GM21515 (cell line): ENCODE measurements around the gene MYO18A.

Experiments used
- ATAC-seq: cut with Tn5 transposase; IDR thresholded peaks from one replicate; pipeline ENCODE4 v1.9.1; 2021; ENCODE audit not compliant: unreplicated experiment

The MYO18A gene

DNA sequence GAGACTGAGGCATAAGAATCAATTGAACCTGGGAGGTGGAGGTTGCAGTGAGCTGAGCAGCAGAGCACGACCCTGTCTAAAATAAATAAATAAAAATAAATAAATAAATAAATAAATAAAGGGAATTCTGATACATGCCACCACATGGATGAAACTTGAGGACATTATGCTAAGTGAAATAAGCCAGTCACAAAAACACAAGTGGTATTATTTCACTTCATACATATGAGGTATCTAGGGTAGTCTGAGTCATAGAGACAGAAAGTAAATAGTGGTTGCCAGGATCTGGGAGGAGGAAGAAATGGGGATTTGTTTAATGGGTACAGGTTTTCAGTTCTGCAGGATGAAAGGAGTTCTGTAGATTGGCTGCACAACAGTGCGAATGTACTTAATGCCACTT lies 120.9 kb downstream of the MYO18A start:
- no peak for ATAC-seq

DNA sequence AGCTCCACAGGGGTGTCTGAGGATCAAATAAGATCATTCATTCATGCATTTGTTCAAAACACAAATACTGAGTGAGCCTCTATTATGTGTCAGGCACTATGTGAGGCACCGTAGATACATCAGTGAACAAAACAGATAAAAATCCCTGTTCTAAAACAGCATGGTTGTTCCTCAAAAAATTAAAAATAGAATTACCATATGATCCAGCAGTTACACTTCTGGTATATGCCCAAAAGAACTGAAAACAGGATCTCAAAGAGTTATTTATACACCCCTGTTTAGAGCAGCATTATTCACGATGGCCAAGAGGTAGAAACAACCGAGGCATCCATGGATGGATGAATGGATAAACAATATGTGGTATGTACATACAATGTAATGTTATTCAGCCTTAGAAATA lies 121.8 kb downstream of the MYO18A start:
- no peak for ATAC-seq

DNA sequence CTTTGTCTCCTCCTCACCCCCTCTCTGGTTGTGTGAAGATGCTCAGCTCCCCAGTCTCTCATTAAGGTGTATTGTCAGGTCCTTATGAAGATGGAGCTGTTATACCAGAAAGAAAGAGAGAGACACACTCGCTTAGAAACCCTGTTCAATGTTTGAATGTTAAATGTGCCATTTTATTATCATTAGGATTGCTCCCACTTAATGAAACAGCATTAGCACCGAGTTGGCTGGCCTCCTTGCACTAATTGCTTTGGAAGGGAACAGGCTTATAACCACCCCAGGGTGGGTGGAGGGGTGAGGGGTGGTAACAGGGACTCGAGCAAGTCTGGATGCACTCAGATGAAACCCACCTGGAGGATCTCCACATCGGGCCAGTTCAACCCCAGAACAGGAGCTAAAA lies 122.8 kb downstream of the MYO18A start:
- ATAC-seq, result no peak

DNA sequence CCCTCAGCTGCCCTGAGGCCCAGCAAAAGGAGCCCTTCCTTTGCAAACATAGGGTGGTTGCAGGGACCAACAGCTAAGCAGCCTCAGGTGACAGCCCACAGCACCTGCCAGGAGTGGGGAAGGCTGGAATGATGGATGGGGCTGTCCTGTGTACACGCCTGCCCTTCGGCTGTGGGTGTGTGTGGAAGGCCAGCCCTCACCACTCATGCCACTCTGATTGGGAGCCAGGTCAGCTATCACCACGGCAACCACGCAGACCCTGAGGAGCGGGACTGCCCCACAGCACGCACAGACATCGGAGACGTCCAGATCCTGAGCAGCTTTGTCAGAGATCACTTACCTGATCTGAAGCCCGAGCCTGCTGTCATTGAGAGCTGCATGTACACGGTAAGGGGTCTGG lies 125.4 kb downstream of the MYO18A start:
- no peak for ATAC-seq

DNA sequence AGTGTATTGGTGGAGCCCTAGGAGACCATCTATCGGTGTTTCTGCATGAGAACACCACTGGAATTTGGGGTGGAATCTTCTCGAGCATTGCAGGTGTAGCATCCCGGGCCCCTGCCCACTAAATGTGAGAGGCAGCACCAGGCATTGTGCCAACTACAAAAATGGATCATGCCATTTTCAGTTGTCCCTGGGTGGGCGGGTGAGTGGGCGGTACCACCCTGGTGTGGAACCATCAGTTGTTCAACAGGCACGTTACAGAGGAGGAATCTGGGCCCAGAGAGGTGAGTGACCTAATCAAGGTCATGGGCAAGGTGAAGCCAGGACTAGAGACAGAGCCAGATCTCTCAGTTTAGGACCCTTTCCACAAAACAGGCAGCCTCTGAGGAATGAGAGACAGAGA lies 128.5 kb downstream of the MYO18A start:
- no peak for ATAC-seq

DNA sequence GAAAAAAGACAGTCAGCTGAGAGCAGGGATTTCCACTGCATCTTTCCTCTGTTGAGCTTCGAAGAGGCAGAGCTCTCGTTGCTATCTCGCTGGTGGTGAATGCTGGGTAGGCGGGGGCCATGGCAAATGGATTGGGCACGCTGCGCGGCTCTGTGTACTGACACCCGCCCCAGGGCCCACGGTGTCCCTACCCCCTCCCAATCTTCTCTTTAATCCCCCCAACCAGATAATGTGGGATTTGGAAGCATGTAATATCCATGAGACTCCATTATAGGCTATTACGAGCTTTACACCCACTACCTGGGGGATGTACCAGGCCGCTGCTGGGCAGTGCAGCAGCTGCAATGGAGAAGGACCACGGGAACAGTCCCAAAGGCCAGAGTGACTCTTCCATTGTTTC lies 129.0 kb downstream of the MYO18A start:
- no peak for ATAC-seq

DNA sequence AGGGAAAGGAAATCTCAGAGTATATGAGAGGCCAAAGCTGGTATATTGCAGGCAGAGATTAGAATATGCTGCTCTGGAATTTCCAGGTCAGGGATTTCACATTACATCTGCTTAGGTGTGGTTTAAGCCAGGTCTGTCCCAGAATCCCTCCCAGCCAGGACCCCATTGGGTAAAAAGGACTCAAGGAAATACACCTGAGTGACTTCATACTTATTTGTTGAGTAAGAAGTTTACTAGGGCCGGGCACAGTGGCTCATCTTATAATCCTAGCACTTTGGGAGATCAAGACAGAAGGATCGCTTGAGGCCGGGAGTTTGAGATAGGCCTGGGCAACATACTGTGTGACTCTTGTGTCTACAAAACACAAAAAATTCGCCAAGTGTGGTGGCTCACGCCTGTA lies 130.0 kb downstream of the MYO18A start:
- no peak for ATAC-seq

DNA sequence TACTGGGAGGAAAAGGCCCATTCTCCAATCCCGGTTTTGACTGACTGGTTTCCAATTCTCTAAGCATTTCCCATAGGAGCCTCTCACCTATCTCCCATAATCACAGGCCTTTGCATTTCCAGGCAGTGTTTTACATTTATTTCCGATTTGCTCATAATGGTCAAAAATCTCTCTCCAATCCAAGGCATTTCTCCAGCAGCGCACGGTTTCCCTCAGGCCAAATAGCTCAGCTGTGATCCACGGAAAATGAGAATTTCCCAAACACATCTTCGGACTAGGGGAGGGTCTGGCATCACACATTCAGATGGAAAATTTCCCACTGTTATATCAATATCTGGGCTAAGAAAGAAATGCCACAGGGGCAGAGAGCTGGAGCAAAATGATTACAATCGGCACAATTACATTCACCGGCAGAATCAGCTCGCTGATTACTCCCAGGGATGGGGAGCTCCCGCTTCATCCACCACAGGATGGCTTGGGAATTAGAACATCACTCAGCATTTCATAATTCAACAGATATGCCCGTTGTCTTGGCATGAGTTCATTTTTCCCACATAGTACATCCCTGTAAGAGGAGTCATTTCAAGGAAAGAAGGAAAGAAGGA lies 130.6 kb downstream of the MYO18A start:
- ATAC-seq, result no peak

DNA sequence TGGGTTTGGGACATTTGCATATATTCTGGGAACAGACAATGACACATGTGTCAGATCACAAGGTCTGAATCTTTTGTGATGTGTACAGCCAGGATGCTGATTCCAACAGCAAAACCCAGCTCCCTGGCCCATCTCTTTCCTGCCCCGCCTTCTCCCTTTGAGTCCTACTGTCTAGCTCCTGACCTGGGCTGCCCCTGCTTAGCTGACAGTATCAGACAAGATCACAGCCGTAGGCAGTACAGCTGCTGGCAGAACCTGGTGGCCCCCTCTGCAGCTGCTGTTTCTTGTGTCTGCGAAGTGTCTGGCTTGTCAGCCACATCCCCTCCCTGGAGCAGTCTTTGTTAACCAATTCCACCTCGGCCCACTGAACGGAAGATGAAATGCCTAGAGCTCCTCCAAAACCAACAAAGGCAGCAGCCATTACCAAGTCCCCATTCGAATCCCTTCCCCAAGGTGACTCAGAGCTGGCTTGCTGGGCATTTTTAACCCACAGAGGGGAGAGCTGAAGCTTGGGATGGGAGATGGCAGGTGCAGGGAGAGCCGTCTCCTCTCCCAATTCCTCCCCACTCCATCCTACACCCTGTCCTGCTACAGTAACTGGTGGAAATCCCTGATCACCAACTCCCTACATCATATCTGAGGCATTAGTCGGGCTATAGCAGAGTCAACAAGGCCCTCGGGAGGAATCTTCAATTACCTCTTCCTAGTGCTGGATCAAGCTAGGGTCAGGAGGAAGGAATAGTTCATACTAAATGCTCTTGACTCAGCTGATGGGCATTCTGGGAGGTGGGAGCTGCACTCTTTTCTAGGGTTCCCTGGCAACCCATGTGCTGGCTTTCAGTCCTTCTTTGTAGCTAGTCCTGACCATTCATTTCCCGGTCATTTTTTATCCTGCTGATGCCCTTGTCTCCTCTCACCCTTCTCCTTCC lies 131.5 kb downstream of the MYO18A start:
- no peak for ATAC-seq

DNA sequence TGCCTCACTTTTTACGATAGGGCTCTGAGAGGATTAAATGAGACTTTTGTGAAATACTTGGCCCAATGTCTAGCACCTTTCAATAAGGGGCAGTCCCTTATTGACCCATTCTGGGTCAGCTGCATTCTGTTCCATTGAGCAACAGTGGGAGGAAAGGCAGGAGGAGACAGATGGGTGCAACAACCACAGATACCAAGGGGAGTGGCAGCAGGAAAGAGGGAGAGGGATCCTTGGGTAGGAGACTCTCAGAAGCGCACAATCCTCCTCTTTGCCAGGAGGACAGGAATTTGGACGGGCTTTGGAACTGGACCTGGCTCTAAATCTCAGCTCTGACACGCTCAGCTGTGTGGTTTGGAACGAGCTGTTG lies 133.7 kb downstream of the MYO18A start:
- no peak for ATAC-seq

DNA sequence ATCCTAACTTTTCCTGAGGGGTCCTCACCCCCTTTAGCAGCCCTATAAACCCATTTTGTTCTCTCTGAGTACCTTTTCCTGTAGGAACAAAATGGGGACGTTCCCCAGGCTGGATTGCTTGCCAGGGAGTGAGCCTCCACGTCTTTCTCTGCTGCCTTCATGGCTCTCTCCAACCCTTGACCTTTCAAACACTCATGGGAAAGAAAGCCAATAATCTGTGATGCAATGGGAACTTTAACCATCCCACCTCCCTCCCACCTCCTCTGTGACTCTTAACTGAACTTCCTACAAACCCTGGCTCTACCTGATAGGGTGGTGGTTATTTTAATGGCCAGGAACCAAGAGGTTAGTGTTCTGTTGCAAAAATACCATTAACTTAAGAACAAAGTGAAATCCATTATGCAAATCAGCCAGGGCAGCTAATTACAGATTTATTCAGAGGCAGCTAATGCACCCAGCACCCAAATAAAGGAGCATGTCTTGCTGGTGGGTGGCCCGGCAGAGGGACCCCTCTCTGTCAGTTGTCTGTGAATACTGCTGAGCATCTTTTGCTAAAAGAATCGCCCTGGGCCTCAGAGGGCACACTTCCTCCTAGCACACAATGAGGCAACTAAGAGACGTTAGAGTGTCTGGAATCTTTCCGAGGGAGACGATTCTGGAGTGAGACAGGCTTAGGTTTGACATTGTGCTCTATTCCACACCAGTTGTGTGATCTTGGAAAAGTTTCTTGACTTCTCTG lies 134.3 kb downstream of the MYO18A start:
- no peak for ATAC-seq

DNA sequence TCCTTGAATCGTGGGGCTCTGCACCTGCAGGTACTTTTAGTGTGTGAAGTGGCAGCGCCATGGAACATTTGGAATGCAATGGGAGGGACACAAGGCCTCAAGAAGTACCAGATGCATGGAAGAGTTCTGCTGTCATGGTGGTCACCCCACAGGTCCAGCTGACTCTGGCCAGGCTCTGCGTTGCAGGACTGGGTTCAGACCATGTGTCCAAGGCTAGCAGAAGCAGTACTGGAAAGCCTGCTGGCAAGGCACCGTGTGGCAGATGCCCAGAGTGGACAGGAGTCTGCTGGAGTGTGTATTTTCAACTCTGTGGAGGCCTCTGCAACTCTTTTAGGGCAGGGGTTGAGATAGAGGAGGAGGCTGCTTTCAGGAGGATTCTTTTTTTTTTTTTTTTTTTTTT lies 135.2 kb downstream of the MYO18A start:
- ATAC-seq, result no peak

DNA sequence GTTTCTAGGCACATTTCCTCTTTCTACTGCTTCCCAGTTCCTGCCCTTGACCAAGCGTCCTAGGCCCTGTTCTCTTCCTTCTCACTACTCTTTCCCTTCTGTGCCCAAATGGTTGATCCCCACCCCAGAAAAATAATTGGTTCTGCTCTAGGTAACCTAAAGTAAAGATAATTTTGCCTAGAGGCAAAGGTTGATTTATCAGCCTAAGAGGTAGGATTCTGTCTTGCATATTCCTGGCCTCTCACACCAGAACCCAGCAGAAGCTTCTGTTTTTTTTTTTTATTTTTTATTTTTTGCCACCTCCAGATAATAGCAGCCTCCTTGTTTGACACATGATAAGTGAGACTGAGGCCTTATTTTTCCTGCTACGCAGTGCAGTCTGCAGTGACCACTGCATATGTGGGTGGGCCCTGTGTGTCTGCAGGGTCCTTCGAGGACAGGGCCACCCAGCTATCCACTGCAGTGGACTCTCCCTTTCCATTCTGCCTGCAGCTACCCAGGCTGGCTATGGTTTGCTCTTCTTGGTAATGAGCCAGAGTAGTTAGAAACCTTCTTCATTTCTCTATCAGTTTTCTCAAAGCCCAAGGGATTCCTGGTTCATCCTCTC lies 136.6 kb downstream of the MYO18A start:
- ATAC-seq, result no peak

DNA sequence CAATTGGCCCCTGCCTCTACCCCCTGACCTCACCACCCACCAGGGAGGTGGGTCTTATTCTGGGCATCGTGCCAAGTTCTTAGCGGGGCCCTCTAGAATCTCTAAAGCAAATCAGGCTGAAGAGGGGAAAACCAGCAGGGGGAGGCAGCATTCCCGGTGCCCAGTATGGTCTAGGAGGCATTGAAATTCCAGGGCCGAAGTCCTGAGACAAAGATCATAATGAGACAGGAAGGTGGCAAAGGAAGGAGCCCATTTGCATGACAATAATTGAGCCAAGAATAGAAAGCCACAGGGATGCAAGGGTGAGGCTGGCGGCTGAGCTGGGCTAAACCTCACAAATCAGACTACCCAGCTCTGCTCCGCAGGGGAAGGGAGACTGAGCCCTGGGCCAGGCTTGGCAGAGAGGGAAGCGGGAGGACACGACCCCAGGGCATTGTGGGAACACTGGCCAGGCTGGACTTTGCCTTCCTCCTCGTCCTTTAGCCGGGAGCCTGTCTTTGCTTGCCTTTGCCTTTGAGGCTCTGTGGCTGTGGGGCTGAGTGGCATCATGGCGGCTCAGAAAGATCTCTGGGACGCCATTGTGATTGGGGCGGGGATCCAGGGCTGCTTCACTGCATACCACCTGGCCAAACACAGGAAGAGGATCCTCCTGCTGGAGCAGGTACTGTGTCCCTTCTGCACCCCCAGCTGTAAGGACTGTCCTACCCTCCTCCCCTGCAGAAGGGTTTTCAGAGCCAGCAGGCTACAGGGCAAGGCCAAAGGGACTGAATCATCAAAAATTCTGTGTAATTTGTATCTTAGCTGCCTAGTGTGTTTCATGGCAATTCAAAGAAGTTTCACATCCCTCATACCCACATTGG lies 137.3 kb downstream of the MYO18A start, which contains the start of gene PIPOX:
Gene PIPOX, plus strand, starts transcription at position 463 of the 860 bp plus-strand sequence. Its CDS starts 85 bp downstream, at position 548.
- ATAC-seq, result no peak

DNA sequence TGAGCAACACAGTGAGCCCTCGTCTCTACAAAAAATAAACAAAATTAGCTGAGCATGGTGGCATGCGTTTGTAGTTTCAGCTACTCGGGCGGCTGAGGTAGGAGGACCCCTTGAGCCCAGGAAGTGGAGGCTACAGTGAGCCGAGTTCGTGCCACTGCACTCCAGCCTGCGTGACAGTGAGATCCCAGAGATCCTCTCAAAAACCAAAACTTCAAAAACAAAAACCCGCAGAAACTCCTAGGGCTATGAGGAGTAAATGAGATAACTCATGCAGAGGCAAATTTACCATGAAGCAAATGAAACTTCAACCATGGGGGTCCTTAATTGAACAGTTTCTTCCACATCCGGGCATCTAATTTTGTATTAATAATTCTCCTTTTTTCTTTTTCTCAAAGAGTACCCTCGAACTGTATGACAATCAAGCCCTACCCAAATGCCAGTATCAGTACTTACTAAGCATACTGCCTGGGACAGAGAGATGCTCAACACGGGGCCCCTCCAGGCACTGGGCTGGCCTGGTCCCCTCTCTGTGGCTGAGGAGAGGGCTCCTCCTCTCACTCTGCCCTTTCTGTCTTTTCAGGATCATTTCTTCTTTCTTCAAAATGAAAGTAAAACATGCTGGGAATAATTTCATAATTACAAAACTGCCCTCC lies 138.0 kb downstream of the MYO18A start:
- ATAC-seq, result no peak

DNA sequence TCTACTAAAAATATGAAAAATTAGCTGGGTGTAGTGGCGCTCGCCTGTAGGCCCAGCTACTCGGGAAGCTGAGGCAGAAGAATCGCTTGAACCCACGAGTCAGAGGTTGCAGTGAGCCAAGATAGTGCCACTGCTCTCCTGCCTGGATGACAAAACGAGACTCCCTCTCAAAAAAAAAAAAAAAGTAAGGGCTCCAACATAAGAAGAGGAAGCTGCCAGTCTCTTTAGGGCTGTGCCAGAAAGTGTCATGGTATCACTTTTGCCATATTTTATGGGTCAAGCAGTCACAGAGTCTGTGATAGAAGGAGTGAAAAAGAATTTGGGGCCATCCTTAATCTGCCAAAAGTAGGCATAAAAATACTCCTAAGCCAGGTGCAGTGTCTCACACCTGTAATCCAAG lies 138.6 kb downstream of the MYO18A start:
- no peak for ATAC-seq

DNA sequence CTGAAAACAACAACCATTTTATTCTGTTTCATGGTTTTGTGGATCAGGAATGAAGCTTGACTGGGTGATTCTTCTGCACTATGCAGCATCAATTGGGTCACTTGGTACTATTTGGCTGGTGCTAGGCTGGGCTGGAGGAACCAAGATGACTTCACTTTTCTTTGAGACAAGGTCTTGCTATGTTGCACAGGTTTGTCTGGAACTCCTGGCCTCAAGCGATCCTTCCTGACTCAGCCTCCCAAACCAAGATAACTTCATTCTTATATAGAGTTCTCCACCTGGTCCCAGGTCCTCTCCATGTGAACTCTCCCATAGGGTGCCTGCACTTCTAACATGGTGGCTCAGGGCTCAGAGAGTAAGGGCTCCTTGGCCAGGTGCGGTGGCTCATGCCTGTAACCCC lies 139.1 kb downstream of the MYO18A start:
- no peak for ATAC-seq

DNA sequence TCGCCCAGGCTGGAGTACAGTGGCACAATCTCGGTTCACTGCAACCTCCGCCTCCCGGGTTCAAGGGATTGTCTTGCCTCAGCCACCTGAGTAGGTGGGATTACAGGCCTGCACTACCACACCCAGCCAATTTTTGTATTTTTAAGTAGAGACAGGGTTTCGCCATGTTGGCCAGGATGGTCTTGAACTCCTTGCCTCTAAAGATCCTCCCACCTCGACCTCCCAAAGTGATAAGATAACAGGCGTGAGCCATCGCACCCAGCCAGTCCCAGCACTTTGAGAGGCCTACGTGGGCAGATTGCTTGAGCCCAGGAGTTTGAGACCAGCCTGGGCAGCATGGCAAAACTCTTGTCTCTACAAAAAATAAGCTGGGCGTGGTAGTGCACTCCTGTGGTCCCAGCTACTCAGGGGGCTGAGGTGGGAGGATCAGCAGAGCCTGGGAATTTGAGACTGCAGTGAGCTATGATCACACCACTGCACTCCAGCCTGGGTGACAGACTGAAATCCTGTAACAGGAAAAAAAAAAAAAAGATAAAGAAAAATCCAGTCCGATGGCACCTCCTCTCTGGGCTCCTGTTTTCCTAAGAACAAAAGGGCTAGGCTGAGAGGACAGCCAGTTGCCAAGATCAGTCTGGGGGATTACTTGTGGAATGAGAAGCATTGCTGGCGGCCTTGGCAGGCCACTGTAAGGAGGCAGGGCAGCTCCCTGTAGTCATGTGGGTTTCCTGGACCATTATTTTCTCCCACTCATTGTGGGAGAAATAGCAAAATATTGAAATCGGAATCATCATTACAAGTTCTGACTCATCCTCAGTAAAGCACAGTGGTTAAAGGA lies 140.2 kb downstream of the MYO18A start:
- ATAC-seq, result no peak
